Calu3 (cell line): ENCODE results near the gene DENND5A. TPM values are rescaled to one million over a fixed set of nuclear protein-coding genes. Genes with fewer than 3 reads are reported as not detected.

Experiments used
- BruUV-seq: library from RNA; stranded (reverse); fragments of 400-500 nt; replicated peaks from 2 replicates; lab custom pipeline; 2021; lab: Mats Ljungman, UMichigan
- CTCF ChIA-PET: fragments of 300-600 bp; sonication (Branson Sonifier 250); formaldehyde crosslinking; loops from one replicate; lab custom pipeline; 2022; ENCODE audit warnings: antibody characterized with exemption; lab: Charles Lee
- DNase-seq: peaks from one replicate; pipeline ENCODE4 v3.0.0; 2022
- H3K27ac Mint-ChIP-seq: one replicate; pipeline ENCODE4 v1.8.0; 2022; ENCODE audit warnings: mixed read lengths; ENCODE audit not compliant: unreplicated experiment
- H3K27me3 Mint-ChIP-seq: one replicate; pipeline ENCODE4 v1.8.0; 2022; ENCODE audit warnings: mixed read lengths; ENCODE audit not compliant: unreplicated experiment
- H3K36me3 Mint-ChIP-seq: one replicate; pipeline ENCODE4 v1.8.0; 2022; ENCODE audit warnings: mild to moderate bottlenecking, moderate library complexity, mixed read lengths; ENCODE audit not compliant: insufficient read depth, unreplicated experiment
- H3K4me1 Mint-ChIP-seq: one replicate; pipeline ENCODE4 v1.8.0; 2022; ENCODE audit warnings: mild to moderate bottlenecking, low read depth, mixed read lengths; ENCODE audit not compliant: unreplicated experiment
- H3K4me3 Mint-ChIP-seq: one replicate; pipeline ENCODE4 v1.8.0; 2022; ENCODE audit warnings: mild to moderate bottlenecking, low read depth, moderate library complexity, mixed read lengths; ENCODE audit not compliant: unreplicated experiment
- H3K9me3 Mint-ChIP-seq: one replicate; pipeline ENCODE4 v1.8.0; 2022; ENCODE audit warnings: low read depth, mixed read lengths; ENCODE audit not compliant: unreplicated experiment
- CTCF ChIP-seq: fragments of 200-600 bp; IDR thresholded peaks from one replicate; pipeline ENCODE4 v1.8.0; 2022; ENCODE audit warnings: antibody characterized with exemption; ENCODE audit not compliant: unreplicated experiment
- intact Hi-C: fragments of 100-400 bp; cut with micrococcal nuclease; formaldehyde crosslinking; loops from one replicate; pipeline ENCODE4 v1.10.0; 2022; ENCODE audit not compliant: unreplicated experiment
- total RNA-seq: library from RNA; stranded (reverse); gene quantifications from 2 replicates; pipeline ENCODE4 v1.2.3, GENCODE V29; 2022

DENND5A gene
- total RNA-seq, 1 experiment from 2014 or later = 40.0 TPM

- no peak overlapping the region for H3K27ac Mint-ChIP-seq
- no TSS peak for BruUV-seq
- intact Hi-C loops = no loop called here
- DNase-seq = no peak
- no peaks in the 10 kb centered on the region for H3K4me1 Mint-ChIP-seq
- H3K4me3 Mint-ChIP-seq = no peak overlapping the region
- no peaks in the 10 kb centered on the region for H3K9me3 Mint-ChIP-seq
- H3K36me3 Mint-ChIP-seq = no peaks in the 10 kb centered on the region
- no peak for TF ChIP-seq CTCF
- CTCF ChIA-PET = no interaction called here
- no peaks in the 10 kb centered on the region for H3K27me3 Mint-ChIP-seq
Measured at GRCh38 chr11:9253086-9253485, 12.1 kb downstream of the DENND5A start.

- no peak overlapping the region for H3K4me3 Mint-ChIP-seq
- intact Hi-C loops = no loop called here
- no peaks in the 10 kb centered on the region for H3K9me3 Mint-ChIP-seq
- H3K27ac Mint-ChIP-seq = no peak overlapping the region
- no peaks in the 10 kb centered on the region for H3K27me3 Mint-ChIP-seq
- no peaks in the 10 kb centered on the region for H3K4me1 Mint-ChIP-seq
- no peaks in the 10 kb centered on the region for H3K36me3 Mint-ChIP-seq
- CTCF ChIA-PET = no interaction called here
- no peak for DNase-seq
- no peak for TF ChIP-seq CTCF
- no TSS peak for BruUV-seq
Measured at GRCh38 chr11:9251311-9251710, 13.8 kb downstream of the DENND5A start.

GRCh38 chr11:9250139-9250582, 15.0 kb downstream of the DENND5A start:
- BruUV-seq = no TSS peak
- DNase-seq = no peak
- TF ChIP-seq CTCF = no peak
- Mint-ChIP-seq H3K27me3 (no peaks in the 10 kb centered on the region), H3K4me1 (no peaks in the 10 kb centered on the region), H3K36me3 (no peaks in the 10 kb centered on the region), H3K4me3 (no peak overlapping the region), H3K9me3 (no peaks in the 10 kb centered on the region), H3K27ac (no peak overlapping the region)
- intact Hi-C loops = no loop called here
- CTCF ChIA-PET = interaction anchor here (0.7 kb wide), 1 partner anchor 316 kb away, joined by 5 read pairs; no protein-coding TSS in a partner anchor

GRCh38 chr11:9249252-9249651, 15.9 kb downstream of the DENND5A start:
- Mint-ChIP-seq H3K9me3 (no peaks in the 10 kb centered on the region), H3K36me3 (no peaks in the 10 kb centered on the region), H3K4me3 (no peak overlapping the region), H3K27me3 (no peaks in the 10 kb centered on the region), H3K4me1 (no peaks in the 10 kb centered on the region), H3K27ac (no peak overlapping the region)
- no peak for TF ChIP-seq CTCF
- CTCF ChIA-PET = no interaction called here
- BruUV-seq = no TSS peak
- intact Hi-C loops = no loop called here
- no peak for DNase-seq
